GM12878 (cell line): Measurements from ENCODE around the gene KAZN.

Experiments
- BACH1 ChIP-seq: fragments of 450-650 bp; IDR thresholded peaks from 2 replicates; pipeline ENCODE4 v1.6.1; 2017; ENCODE audit warnings: mild to moderate bottlenecking, borderline replicate concordance
- JUNB ChIP-seq: IDR thresholded peaks from 2 replicates; pipeline ENCODE4 v1.6.1; 2016; ENCODE audit warnings: antibody characterized with exemption, mild to moderate bottlenecking
- NRF1 ChIP-seq: conservative IDR thresholded peaks from 2 replicates; pipeline ENCODE4 v1.6.1; 2011; ENCODE audit warnings: mild to moderate bottlenecking, low read depth, low read length, improper control_type of control experiment
- SMARCA5 ChIP-seq: fragments of 450-650 bp; IDR thresholded peaks from 2 replicates; pipeline ENCODE4 v1.6.1; 2017; ENCODE audit warnings: mild to moderate bottlenecking
- ZNF274 ChIP-seq: IDR thresholded peaks from one replicate; pipeline ENCODE4 v1.8.0; 2011; ENCODE audit not compliant: insufficient read length, insufficient read depth
- TF ChIP-seq, protein P1 (sequence below): IDR thresholded peaks from 2 replicates; pipeline ENCODE4 v1.6.1; 2011; ENCODE audit warnings: borderline replicate concordance, low read depth, mild to moderate bottlenecking, moderate library complexity, low read length; ENCODE audit not compliant: insufficient read depth, poor library complexity, severe bottlenecking
- TF ChIP-seq, protein P2 (sequence below), 3 experiments: IDR thresholded peaks in 2 of 3; conservative IDR thresholded peaks in 1 of 3; 2 replicates each; pipeline ENCODE4 v1.5.1; 2011; ENCODE audit warnings: low read depth in 3 of 3, low read length in 3 of 3, mild to moderate bottlenecking in 3 of 3, control low read depth in 2 of 3, moderate library complexity in 2 of 3, inconsistent platforms in 1 of 3, mixed read lengths in 1 of 3; ENCODE audit not compliant: control insufficient read depth in 2 of 3, insufficient read depth in 1 of 3; ENCODE audit errors: extremely low read depth in 1 of 3

DNA sequence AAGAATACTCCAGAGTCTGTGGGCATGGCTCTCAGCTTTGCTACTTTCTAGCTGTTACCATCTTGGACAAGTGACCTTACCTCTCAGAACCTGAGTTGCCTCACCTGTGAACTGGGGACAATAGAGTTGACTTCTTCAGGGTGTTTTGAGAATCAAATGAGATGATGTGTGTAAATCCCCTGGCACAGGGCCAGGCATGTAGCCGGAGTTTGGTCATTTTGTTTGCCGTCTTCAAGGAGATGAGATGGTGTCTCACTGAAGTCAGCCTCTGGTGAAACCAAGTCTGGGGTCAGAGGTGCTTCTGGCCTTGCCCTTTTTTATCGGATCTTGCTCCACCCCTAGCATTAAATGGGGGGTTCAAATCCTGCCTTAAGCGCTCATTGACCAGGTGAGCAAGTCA, 405.9 kb downstream of the KAZN start:
- no peak for TF ChIP-seq ZNF274
- no peak for TF ChIP-seq NRF1
- TF ChIP-seq BACH1 = no peak
- TF ChIP-seq SMARCA5 = no peak
- TF ChIP-seq, protein P1, sequence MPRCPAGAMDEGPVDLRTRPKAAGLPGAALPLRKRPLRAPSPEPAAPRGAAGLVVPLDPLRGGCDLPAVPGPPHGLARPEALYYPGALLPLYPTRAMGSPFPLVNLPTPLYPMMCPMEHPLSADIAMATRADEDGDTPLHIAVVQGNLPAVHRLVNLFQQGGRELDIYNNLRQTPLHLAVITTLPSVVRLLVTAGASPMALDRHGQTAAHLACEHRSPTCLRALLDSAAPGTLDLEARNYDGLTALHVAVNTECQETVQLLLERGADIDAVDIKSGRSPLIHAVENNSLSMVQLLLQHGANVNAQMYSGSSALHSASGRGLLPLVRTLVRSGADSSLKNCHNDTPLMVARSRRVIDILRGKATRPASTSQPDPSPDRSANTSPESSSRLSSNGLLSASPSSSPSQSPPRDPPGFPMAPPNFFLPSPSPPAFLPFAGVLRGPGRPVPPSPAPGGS = no peak
- no peak for TF ChIP-seq JUNB
- TF ChIP-seq, protein P2, sequence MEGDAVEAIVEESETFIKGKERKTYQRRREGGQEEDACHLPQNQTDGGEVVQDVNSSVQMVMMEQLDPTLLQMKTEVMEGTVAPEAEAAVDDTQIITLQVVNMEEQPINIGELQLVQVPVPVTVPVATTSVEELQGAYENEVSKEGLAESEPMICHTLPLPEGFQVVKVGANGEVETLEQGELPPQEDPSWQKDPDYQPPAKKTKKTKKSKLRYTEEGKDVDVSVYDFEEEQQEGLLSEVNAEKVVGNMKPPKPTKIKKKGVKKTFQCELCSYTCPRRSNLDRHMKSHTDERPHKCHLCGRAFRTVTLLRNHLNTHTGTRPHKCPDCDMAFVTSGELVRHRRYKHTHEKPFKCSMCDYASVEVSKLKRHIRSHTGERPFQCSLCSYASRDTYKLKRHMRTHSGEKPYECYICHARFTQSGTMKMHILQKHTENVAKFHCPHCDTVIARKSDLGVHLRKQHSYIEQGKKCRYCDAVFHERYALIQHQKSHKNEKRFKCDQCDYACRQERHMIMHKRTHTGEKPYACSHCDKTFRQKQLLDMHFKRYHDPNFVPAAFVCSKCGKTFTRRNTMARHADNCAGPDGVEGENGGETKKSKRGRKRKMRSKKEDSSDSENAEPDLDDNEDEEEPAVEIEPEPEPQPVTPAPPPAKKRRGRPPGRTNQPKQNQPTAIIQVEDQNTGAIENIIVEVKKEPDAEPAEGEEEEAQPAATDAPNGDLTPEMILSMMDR (IDR thresholded peaks at IDR 0.05 in 2 of 3, conservative IDR thresholded peaks at IDR 0.05 in 1 of 3; ENCODE audit: control insufficient read depth in 2 of 3, extremely low read depth in 1 of 3, insufficient read depth in 1 of 3, low read depth in 3 of 3, low read length in 3 of 3) = no peak
